ENCODE data around the gene CITED2.
"Not testable (repeated sequence)": the region's sequence is repeated elsewhere in the genome, so short reads cannot be mapped to it uniquely, and the experiment has no call there.

CITED2 gene

GRCh38 chr6:139364302-139364981 lies 10.0 kb downstream of the CITED2 start:
- peak; percentile 61 for DNase-seq

- DNase-seq: not testable (repeated sequence)
Observed at GRCh38 chr6:139363797-139364196, 10.7 kb downstream of the CITED2 start.

DNA sequence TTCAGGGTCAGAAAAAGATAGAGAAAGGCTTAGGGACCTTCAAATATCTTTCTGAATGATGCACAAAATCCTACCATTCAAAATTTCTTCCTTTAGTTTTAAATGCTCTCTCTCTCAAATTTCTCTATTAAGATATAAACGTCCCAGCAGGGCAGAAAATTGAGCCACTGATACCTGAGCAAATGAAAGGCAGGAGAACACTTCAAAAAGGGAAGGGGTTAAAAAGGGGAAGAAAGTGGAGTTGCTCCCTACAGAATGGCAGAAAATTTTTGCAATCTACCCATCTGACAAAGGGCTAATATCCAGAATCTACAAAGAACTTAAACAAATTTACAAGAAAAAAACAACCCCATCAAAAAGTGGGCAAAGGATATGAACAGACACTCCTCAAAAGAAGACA lies 11.3 kb downstream of the CITED2 start:
- DNase-seq: not testable (repeated sequence)

GRCh38 chr6:139361211-139361610 lies 13.2 kb downstream of the CITED2 start:
- no peak for DNase-seq

GRCh38 chr6:139356924-139357323 lies 17.5 kb downstream of the CITED2 start:
- DNase-seq: no peak

- DNase-seq: no peak
Observed at GRCh38 chr6:139355777-139356445, 18.5 kb downstream of the CITED2 start.

- DNase-seq: no peak
Observed at GRCh38 chr6:139355172-139355571, 19.3 kb downstream of the CITED2 start.

GRCh38 chr6:139354189-139354588 lies 20.3 kb downstream of the CITED2 start:
- DNase-seq: no peak

- no peak for DNase-seq
Observed at GRCh38 chr6:139349464-139350020, 24.9 kb downstream of the CITED2 start.

- DNase-seq: no peak
Observed at GRCh38 chr6:139346392-139346791, 28.1 kb downstream of the CITED2 start.

GRCh38 chr6:139344186-139344963 lies 30.1 kb downstream of the CITED2 start:
- DNase-seq: no peak

- DNase-seq: no peak
Observed at GRCh38 chr6:139343052-139343750, 31.2 kb downstream of the CITED2 start.

GRCh38 chr6:139341060-139341459 lies 33.4 kb downstream of the CITED2 start:
- DNase-seq: no peak

- DNase-seq: no peak
Observed at GRCh38 chr6:139338795-139339194, 35.7 kb downstream of the CITED2 start.

DNA sequence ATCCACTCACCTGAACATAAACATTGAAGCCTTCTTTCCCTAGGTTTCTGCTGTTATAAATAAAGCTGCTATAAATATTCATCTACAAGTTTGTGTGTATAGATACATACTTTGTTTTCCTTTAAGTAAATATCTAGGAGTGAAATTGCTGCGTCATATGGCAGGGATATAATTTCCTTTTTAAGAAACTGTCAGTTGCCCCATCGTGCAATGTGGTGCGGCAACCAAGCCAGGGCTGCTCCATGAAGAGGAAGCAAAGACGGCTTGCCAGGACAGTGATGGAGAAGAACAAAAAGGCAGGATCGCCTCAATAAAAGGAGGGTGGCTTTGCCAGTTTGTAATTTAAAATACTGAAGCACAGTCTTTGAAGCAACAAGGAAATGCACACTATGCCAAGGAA lies 36.6 kb downstream of the CITED2 start:
- DNase-seq: no peak

DNA sequence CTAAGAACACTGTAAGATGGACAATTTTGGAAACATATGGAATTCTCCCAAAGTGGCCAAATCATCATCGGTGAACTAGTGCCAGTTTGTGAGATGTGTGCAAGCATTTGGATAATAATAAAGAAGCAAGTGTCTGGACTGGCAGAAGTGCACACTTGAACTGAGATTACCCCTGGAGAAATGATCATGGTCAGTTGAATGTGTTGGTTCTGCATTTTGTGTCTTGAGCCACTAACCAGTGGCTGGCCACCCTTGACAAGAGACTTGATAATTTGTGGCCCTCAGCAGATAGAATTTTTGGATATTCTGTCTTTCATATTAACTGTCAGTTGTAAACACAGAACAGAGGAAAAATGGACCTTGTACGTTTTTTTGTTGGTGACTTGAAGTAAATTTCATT lies 37.4 kb downstream of the CITED2 start:
- DNase-seq: no peak

- no peak for DNase-seq
Observed at GRCh38 chr6:139336488-139336887, 38.0 kb downstream of the CITED2 start.

DNA sequence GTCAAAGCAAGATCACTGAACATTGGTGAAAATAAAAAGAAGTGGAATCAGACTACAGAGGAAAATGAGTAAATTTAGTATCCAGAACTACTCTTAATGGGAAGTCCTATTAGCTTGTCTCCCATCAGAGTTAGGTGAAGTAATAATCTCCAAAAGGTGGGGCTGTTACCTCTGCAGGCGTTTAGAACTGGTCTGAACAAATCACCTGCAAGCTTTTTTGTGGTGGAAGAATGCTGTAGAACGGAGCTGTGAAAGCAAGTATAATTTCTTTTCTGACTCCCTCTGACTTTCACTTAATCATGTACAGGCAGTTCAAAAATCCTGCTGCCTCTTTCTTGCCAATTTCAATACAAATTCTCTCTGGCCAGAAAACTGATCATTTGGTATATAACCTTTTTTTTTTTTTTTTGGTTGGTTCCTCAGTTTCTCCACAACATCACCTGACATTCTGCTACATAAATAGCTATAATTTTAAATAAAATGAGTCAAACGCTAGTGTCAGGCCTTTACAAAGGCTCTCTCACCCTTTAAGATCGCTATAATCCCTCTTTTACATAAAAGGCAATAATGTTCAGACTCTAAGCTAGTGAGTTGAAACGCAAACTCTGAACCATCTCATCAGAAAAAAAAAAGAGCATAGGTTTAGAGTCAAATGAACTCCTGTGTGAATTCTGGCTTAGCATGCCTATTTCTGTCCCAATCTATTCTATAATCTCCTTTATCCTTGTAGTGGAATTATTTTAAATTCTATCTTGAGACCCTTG lies 38.8 kb downstream of the CITED2 start:
- no peak for DNase-seq

- no peak for DNase-seq
Observed at GRCh38 chr6:139334806-139335446, 39.5 kb downstream of the CITED2 start.

DNA sequence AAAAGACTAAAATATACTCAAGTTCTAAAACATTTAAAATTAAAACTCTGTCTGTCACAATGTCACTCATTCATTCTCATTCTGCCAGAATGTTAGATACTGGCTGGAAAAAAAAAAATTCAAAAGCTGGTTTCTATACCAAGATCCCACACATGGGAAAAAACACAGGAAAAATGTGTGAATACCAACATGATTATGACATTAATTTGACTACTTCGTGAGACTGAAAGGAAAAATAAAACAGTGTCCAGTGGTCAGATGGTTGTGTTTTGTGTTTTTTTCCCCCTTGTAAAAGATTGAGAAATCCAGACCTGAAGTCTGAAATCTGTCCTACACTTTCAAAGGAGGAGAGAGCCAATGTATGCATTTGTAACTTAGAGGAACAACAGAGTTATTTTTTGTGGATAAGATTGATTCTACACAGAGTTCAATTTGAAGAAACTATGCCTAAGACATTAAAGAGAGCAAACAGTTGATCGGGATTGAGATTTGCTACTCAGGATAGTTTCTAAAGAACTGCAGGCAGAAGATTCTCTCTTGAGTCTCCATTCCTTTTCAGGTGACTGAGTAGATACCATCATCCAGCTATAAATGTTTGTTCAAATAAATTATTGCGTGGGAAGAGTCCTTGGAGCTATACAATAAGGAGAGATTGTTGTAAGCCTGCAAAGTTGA lies 43.5 kb downstream of the CITED2 start:
- DNase-seq: no peak

DNA sequence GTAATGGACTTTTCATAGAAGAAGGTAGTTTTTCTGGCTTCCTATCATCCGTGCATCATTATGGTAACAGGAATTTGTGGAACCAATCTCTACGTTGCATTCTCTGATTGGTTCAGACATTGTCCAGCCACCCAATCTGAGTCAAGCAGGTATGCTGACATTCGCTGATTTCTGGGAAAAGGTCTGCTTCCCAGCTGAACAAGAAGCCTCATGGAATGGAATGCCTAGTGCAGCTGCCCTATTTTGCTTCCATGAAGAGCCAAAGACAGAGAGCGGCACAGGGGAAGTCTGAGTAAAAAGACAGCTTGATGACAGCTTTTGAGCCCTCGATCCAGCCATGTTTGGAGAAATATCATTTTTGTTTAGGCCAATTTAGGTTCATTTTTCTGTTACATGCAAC lies 44.1 kb downstream of the CITED2 start:
- DNase-seq: no peak
